NOMO-1 treated with dmso at 0.1 percent for 144 hours (cell line): Measurements from ENCODE around the gene ARHGAP23.
"Not testable (repeated sequence)": the region's sequence is repeated elsewhere in the genome, so short reads cannot be mapped to it uniquely, and the experiment has no call there.

Experiments
- DNase-seq: peaks from one replicate; lab custom pipeline; 2025; ENCODE audit not compliant: unreplicated experiment; lab: John Stamatoyannopoulos, UW

Gene ARHGAP23

GRCh38 chr17:38485146-38485468 lies 56.8 kb downstream of the ARHGAP23 start:
- no peak for DNase-seq

GRCh38 chr17:38485681-38486298 lies 57.5 kb downstream of the ARHGAP23 start:
- DNase-seq = not testable (repeated sequence)

GRCh38 chr17:38489774-38490173 lies 61.5 kb downstream of the ARHGAP23 start:
- not testable (repeated sequence) for DNase-seq

GRCh38 chr17:38491346-38492066 lies 63.2 kb downstream of the ARHGAP23 start:
- DNase-seq = not testable (repeated sequence)

- DNase-seq = peak; percentile 60
These were observed 64.1 kb downstream of the ARHGAP23 start for GRCh38 chr17:38492067-38493040.

- not testable (repeated sequence) for DNase-seq
These were observed 65.9 kb downstream of the ARHGAP23 start for GRCh38 chr17:38494152-38494551.

- not testable (repeated sequence) for DNase-seq
These were observed 69.4 kb downstream of the ARHGAP23 start for GRCh38 chr17:38497656-38498055.

- no peak for DNase-seq
These were observed 70.1 kb downstream of the ARHGAP23 start for GRCh38 chr17:38498353-38498752.

- DNase-seq = not testable (repeated sequence)
These were observed 71.0 kb downstream of the ARHGAP23 start for GRCh38 chr17:38499230-38499629.

- not testable (repeated sequence) for DNase-seq
These were observed 73.5 kb downstream of the ARHGAP23 start for GRCh38 chr17:38501718-38502117.

- not testable (repeated sequence) for DNase-seq
These were observed 75.1 kb downstream of the ARHGAP23 start for GRCh38 chr17:38503286-38503913.

GRCh38 chr17:38504216-38504615 lies 76.0 kb downstream of the ARHGAP23 start:
- DNase-seq = no peak

GRCh38 chr17:38507436-38507835 lies 79.2 kb downstream of the ARHGAP23 start:
- no peak for DNase-seq

- DNase-seq = no peak
These were observed 79.8 kb downstream of the ARHGAP23 start for GRCh38 chr17:38507921-38508569.

GRCh38 chr17:38508570-38508950 lies 80.3 kb downstream of the ARHGAP23 start:
- no peak for DNase-seq

- no peak for DNase-seq
These were observed 80.9 kb downstream of the ARHGAP23 start for GRCh38 chr17:38508954-38509771.

GRCh38 chr17:38509772-38510420 lies 81.6 kb downstream of the ARHGAP23 start:
- DNase-seq = no peak

- DNase-seq = no peak
These were observed 82.3 kb downstream of the ARHGAP23 start for GRCh38 chr17:38510421-38511149.
